GM04504 (cell line): Measurements from ENCODE around the gene L3MBTL3.
"Not testable (repeated sequence)": the region's sequence is repeated elsewhere in the genome, so short reads cannot be mapped to it uniquely, and the experiment has no call there.

Experiments
- DNase-seq: peaks from one replicate; pipeline ENCODE4 v3.0.0-alpha.2; 2012; ENCODE audit warnings: low read depth

Gene L3MBTL3

DNA sequence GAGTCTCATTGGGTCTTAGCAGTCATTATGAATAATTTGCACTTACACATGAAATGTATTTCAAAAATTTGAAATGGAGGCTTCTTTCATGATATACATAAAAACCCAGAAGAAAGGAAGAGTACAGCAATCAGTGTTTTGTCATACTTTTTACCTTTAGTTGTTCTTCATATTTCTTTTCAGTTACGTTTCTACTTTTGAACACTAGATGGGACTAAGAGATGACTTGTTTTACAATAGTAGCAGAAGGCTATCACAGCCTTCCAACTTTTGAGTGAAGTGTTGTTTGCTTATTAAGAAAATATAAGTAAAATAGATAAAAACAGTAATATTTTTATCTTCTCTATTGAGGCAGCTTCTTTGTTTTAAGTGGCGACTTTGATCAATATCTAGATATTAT lies 58.1 kb downstream of the L3MBTL3 start:
- no peak for DNase-seq

GRCh38 chr6:130090796-130091195 lies 72.4 kb downstream of the L3MBTL3 start:
- no peak for DNase-seq

DNA sequence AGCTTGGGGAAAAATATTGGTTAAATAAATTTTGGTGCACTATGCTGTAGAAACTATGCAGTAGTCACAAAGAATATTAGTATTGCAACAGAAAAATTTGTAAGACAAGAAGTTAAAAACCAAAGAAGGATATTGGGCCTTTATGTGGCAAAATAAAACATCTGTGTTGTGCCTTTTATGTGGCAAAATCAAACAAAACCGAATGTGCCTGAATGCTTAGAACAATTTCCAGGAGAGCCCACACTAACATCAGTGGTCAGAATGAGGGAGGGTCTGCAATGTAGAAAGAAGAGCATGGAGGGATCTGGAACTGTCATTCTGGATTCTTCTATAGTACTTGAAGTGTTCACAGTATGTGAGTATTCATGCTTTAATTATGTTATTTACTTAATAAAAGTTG lies 75.2 kb downstream of the L3MBTL3 start:
- no peak for DNase-seq

- DNase-seq = no peak
These were observed 79.9 kb downstream of the L3MBTL3 start for GRCh38 chr6:130098317-130098716.

- no peak for DNase-seq
These were observed 80.7 kb downstream of the L3MBTL3 start for GRCh38 chr6:130099119-130099518.

- no peak for DNase-seq
These were observed 87.8 kb downstream of the L3MBTL3 start for GRCh38 chr6:130105996-130106704.

DNA sequence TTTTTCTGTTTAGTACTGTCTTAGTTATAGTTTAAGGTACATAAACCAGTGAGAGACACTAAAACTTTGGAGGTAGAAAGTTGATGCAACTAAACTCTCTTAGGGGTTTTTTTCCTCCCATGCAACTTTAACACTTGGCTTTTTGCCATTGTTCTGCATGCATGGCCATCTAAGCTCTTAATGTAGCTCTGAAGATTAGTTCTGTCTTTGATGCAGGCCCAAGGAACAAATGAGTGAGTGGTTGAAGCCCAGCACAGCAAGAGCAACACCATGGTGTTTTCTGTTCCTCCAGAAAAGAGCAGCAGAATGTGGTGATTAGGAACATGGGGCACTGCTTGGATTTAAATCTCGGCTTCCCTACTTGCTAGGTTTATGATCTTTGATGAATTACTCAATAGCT lies 89.3 kb downstream of the L3MBTL3 start:
- DNase-seq = no peak

DNA sequence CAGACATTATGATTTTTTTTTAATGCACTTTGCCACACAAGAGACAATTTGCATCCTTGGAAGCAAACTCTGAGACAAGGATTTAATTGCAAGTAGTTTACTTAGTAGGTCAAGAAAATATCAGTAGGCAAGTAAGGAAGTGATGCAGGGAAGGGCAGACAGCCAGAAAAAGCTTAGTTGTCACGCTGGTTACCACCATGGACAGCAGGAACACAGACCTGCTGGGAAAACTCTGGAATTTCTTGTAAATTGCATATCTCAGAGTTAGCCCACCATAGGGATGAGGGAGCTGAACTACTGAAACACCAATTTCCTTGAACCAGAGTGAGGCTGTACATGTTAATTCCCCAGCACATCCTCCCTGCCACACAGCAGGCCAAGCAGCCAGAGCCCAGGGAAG lies 92.7 kb downstream of the L3MBTL3 start:
- DNase-seq = no peak

DNA sequence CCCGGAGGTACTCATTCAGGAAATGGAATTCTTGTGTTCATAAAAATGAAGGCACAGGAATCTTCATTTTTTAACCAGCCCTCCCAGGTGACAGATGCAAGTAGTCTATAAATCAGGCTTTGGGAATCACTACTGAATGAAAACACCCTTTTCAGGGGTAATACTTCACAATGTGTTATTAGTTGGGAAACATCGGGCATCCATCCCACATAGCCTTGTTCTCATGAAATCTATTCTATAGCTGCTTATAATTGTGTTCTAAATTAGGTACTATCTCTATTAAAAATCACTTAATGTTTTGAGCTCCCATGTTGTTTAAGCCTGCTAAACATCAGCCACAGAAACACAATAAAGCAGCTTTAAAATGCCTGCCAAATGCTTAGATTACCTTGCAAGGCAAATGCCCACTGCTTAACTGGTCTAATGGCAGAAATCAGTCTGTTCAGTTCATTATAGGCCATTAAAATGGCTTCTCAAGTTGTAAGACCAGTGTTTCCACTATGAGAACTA lies 94.9 kb downstream of the L3MBTL3 start:
- no peak for DNase-seq

- no peak for DNase-seq
These were observed 96.7 kb downstream of the L3MBTL3 start for GRCh38 chr6:130115036-130115435.

DNA sequence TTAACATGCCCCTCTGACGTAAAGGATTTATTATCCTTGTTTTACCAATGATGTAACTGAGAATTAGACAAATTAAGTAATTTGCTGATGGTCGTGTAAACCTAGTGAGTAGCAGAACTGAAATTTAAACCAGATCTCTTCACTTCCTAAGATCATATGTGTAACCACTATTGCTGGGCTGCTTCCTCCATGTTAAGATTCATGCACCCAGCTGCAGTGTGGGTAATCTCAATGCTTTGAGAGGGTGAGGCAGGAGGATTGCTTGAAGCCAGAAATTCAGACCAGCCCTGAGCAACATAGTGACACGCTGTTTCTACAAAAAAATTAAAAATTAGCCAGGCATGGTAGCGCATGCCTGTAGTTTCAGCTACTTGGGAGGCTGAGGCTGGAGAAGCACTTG lies 97.9 kb downstream of the L3MBTL3 start:
- no peak for DNase-seq

- not testable (repeated sequence) for DNase-seq
These were observed 98.9 kb downstream of the L3MBTL3 start for GRCh38 chr6:130117187-130117701.

- DNase-seq = no peak
These were observed 99.9 kb downstream of the L3MBTL3 start for GRCh38 chr6:130118236-130118635.

DNA sequence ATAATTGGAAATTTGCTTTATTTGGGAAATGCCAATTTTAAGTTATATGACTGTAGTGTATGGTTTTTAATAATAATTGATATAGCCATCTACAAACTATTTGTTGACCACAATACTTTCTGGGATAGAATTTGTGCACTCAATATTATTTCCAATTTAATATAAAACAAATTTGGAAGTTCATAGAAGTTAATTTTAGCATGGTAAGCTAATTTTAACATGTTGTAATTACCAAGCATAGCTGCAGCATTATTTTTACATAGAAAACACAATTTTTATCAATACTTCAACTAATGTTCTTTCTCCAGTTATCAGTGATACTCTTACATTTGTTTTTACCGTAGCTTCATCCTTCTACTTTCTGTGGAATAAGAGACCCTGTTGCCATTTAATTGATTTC lies 100.8 kb downstream of the L3MBTL3 start:
- no peak for DNase-seq

DNA sequence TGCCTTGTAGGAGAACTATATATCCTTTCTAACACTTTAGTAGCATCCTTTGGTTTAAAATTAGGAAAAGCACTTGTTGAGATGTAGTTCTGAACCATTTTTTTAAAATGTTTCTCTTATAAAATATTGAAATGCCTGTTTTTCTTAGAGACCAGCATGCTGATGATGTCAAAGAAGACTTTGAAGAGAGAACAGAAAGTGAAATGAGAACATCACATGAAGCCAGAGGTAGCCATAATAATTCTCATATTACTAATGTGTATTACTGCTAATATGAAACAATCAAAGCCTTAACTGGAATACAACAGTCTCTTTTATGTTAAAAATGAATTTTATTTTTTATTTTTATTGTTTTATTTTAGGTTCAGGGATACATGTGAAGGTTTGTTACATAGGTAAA lies 102.3 kb downstream of the L3MBTL3 start:
- DNase-seq = no peak

DNA sequence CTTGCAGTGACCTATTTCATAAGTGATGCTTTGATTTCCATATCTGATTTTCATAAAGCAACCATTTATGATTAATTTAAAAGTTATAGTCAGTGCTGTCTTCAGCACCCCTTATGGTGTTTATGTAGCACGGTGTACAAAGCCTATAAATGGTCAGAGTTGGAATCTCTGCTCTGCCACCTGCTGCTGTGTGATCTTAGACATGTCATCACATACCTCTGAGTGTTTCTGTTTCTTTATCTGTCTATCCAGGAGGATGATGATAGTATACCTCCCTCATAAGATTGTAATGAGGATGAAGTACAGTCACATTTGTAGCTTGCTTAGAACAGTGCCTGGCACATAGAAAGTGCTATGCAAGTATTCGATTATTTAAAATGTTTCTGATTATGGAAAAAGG lies 103.9 kb downstream of the L3MBTL3 start:
- no peak for DNase-seq

DNA sequence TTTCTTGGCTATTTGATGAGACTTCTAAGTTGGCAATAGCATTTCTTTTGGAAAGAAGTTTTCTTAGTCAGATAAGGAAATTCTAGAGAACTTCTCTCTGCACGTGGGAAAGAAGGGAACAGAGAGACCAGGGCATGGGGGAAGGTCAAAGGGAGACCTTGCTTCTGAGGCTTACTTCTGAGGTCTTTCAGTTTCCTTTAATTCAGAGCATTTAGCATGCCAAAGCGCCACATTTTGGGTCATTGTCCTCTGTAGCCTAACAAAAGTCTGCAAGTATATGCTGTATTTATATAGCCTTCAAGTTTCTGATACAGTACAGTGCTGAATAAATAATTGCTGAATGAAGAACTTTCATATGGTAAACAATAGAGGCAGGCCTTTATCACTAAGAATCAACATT lies 108.8 kb downstream of the L3MBTL3 start:
- DNase-seq = no peak

GRCh38 chr6:130128326-130128725 lies 109.9 kb downstream of the L3MBTL3 start:
- no peak for DNase-seq

GRCh38 chr6:130129762-130130246 lies 111.4 kb downstream of the L3MBTL3 start:
- DNase-seq = no peak

DNA sequence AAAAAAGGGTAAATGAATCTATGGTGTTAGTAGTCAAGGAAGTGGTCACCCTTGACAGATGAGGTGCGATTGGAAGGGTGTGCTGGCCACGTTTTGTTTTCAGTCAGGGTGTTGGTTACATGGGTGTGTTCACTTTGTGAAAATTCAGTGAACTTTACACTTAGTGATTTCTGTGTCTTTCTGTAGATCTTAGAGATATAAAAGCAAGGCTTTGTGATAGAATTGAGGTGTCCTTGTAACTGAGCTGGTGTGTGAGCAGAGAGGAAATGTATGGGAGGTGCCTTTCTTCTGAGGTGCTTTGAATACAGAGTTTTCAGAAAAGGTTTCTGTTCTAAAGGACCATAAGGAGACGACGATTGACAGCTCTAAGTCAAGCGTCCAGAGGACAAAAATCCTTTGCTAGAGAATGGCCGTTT lies 113.9 kb downstream of the L3MBTL3 start:
- DNase-seq = no peak

DNA sequence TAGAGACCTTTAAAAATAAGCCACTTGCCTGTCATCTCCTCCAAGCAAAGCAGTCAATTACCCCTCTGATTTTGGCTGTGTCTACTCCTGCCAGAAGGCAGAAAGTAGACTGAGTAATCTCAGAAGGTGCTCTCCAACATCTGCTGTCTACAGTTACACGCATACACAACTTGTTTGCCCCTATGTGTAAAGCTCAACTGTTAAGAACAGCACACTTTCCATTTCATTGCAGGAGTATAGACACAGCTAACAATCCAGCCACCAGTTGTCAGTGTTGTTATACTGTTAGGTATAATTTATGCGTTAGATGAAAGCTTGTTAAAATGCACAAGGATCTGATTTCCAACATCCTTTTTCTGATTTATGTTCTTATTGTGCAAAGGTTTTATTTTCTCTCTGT lies 116.2 kb downstream of the L3MBTL3 start:
- DNase-seq = no peak

DNA sequence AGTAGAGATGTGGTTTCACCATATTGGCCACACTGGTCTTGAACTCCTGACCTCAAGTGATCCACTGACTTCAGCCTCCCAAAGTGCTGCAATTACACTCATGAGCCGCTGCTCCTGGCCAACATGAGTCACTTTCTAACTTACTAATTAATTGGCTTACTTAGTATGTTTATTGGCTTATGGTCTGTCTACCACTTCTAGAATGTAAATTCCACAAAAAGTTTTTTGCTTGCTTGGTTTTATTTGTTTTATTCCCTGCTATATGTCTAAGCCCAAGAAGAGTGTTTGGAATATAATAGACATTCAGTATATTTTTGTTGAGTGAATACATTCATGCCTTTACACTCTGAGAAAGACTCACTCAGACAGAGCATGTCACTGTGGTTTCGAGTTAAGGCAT lies 118.4 kb downstream of the L3MBTL3 start:
- DNase-seq = no peak

GRCh38 chr6:130138116-130138908 lies 119.9 kb downstream of the L3MBTL3 start:
- no peak for DNase-seq
